ENCODE data around the gene GPR176.
"Not testable (repeated sequence)": the region's sequence is repeated elsewhere in the genome, so short reads cannot be mapped to it uniquely, and the experiment has no call there.

The GPR176 gene

GRCh38 chr15:39935241-39935640 lies 15.2 kb upstream of the GPR176 start:
- no peak for DNase-seq

GRCh38 chr15:39934397-39935071 lies 14.5 kb upstream of the GPR176 start:
- no peak for DNase-seq

DNA sequence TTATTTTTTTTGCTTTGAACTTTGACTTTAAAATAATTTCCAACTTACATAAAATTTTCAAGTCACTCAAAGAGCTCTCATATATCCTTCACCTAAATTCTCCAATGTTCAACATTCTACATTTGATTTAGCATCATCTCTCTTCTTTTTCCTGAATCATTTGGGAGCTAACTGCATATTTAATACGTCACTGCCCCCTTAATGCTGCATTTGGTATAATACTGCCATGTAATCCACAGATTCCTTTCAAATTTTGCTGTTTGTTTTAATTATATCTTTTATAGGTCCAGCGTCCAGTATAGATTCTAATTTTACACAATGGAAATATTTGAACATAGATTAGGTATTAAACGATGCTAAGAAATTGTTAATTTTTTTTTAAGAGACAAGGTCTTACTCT lies 11.5 kb upstream of the GPR176 start:
- no peak for DNase-seq

DNA sequence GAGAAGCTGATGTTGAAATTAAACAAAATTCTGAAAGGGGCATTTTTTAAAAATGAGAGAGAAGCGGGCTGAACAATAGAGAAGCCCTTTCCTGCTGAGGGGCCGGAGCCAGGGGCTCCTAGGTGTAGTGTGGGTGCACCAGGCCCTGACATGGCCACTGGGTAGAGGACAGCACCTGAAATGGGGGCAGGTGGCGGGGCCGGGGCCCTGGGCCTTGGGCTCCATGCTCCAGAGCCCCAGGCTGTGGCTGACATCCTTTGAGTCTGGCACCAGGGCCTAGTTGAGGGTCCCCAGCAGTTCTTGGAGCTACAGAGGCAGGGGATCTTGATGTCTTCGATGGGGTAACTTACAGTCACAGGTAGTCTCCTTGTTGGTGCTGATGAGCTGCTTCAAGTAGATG lies 6.5 kb upstream of the GPR176 start:
- no peak for DNase-seq

GRCh38 chr15:39925112-39925842 lies 5.2 kb upstream of the GPR176 start:
- DNase-seq: no peak

DNA sequence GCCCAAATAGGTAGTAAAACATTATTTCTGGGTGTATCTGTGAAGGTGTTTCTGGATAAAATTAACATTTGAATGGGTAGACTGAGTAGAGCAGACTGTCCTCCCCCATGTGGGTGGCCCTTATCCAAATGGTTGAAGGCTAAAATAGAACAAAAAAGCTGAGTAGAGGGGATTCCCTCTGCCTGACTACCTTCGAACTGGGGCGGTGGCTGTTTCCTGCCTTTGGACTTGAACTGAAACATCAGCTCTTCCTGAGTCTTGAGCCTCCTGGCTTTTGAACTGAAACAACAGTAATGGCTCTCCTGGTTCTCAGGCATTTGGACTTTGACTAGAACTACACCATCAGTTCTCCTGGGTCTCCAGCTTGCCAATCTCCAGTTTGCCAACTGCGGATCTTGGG lies 4.4 kb upstream of the GPR176 start:
- no peak for DNase-seq

- no peak for DNase-seq
Measured at GRCh38 chr15:39922462-39923092, 2.5 kb upstream of the GPR176 start.

- DNase-seq: no peak
Measured at GRCh38 chr15:39921274-39921638, 1.2 kb upstream of the GPR176 start.

DNA sequence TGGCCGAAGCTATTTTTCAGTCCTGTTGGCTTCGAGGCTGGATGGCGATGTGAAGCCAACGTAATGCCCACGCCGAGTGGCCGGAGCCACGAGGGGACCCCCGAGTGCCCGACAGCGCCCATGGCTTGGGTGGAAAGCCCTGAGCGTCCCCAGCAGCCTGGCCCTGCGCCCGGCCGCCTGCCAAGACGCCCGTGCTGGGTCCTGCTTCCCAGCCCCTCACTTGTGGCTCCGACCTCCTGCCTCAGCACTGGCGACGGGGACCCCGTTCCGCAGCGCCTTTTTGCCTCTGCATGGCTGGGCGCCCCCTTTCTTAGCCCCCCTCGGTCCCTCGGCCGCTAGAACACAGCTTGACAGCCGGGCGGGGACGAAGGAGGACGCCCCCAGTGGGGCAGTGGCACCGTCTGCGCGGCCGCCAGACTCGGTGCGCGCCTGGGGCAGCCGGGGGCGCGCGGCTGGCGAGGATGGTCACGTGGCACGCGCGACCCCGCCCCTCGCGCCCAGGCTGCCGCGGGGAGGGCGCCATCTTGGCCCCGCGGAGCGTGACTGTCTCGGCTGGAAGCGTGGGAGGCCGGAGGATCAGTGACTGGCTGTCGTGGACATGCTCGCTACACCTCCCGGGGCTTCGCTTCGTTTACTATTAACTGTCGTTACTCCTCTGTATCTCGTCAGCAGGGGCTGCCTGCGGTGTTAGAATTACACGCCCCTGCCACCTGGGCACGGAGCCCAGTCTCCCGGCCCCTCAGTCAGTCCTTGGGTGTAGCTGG lies 626 bp upstream of the GPR176 start:
- no peak for DNase-seq

DNA sequence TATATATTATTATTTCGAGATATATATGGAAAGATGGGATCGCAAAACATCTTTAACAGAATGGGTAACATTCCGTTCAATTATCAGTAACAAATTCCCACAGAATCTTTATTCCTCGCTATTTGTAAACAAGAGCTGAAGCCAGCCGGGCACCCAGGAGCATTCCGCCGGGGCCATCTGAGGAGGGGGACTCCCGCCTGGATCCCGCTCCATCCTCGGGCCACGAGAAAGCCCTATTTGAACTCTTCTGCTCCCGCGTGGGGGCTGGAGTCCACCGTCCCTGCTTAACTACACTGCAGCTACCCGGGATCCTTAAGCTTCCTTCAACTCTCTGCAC lies 687 bp downstream of the GPR176 start:
- DNase-seq: no peak

DNA sequence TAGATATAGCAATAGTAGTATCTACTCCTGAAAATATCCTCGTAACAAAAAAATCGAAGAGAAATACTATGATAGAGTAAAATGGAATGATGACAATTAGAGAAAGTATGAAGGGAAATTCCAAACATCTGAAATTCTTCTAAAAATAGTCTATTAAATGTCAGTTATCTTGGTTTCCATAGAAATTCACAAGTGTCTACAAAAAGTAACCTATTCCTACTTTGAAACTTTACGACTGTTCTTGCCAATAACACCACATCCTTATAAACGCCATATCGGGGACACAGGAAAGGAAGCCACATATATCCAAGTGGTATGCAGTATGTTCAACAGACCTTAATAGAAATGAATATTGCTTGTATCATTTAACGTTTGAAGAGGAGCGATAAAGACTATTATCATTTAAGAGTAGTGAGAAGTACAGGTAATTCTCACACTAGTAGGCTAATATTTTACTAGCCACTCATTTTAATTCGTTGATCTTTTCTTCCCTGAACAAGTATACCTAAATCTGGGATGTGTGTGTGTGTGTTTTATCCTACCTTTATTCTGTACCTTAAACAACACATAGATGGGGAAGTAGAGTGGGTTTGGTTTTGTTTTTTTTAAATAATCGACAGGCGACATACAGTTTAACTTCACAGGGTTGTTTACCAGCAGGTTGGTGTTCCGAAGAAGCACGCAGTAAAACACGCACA lies 1.2 kb downstream of the GPR176 start:
- DNase-seq: no peak

GRCh38 chr15:39914977-39915376 lies 5.1 kb downstream of the GPR176 start:
- no peak for DNase-seq

DNA sequence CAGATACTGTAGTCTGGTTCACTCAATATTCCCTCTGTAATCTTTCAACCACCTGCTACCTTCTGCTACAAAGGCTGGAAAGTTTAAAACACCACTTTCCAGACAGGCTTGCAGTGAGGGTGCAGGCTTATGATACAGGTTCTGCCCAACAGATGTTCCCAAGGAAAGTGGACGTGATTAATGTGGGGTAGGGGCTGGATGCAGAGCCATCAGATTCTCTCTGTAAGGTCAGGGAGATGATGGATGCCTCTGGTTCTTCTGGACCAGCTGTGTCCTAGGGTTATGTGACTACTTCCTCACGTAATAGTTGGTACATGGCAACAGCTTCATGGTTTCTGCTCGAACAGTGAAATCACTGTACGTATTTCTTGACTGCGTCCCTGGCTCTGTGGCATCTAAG lies 11.1 kb downstream of the GPR176 start:
- no peak for DNase-seq

DNA sequence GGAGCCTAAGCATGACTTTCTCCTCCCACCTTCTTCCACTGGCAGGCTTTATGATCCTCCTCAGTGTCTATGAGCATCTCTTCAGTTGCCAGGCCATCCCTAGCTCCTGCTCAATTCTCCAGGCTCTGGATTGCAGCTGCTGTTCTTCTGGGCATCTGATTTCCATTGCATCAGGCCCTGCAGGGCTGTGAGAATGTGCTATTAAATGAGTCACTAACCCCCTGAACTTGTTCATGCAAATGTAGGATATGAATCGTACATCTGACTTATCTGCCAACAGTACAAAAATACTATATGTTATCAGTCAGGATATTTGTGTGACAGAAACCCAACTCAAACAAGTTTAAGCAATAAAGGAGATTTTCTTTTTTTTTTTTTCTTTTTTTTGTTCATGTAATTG lies 11.9 kb downstream of the GPR176 start:
- no peak for DNase-seq

- DNase-seq: no peak
Measured at GRCh38 chr15:39907216-39907615, 12.8 kb downstream of the GPR176 start.

DNA sequence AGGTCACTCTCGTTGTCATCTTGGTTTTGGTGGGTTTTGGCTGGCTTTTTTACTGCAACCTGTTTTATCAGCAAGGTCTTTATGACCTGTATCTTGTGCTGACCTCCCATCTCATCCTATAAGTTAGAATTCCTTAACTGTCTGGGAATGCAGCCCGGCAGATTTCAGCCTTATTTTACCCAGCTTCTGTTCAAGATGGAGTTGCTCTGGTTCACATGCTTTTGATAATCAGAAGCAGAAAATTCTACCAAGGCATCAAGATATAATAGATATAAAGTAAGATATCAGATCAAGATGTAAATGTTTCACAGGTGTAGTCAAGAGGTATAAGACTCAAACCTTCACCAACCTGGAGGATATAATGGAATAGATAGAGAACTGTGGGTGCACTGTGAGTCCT lies 16.0 kb downstream of the GPR176 start:
- no peak for DNase-seq

DNA sequence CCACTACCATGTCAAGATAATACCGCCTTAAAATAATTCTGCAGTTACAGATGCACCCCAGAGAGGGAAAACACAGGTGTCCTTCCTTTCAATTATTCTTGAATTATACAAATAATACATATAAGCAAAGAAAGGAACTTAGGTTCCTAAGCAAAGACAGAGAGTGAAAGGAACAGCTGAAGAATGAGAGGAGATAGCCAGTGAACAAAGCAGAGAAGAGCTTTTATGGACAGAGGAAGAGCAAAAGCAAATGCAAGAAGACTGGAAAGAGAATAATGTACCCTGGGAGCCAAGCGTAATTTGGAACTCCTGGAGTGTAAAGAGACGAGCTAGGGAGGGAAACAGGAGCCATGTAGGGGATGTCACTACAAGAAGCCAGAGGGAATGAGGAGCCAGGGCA lies 21.7 kb downstream of the GPR176 start:
- no peak for DNase-seq

DNA sequence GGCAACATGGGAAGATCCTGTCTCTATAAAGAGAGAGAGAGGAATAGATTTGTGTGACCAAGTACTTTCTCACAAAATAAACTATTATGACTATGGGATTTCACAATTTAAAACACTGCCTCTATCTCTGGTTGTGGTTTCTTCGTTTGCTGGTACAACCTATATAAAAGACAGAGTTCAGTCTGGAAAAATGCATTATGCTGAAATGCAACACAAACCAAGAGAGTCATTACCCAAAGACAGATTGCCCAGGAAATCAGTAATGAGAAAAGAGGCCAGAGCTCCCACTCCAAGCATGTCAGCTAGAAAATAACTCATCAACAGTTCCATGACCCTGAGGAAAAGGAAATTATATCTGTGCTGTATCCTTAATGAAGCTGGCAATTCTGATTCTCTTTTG lies 23.2 kb downstream of the GPR176 start:
- no peak for DNase-seq

GRCh38 chr15:39896101-39896500 lies 24.0 kb downstream of the GPR176 start:
- no peak for DNase-seq

DNA sequence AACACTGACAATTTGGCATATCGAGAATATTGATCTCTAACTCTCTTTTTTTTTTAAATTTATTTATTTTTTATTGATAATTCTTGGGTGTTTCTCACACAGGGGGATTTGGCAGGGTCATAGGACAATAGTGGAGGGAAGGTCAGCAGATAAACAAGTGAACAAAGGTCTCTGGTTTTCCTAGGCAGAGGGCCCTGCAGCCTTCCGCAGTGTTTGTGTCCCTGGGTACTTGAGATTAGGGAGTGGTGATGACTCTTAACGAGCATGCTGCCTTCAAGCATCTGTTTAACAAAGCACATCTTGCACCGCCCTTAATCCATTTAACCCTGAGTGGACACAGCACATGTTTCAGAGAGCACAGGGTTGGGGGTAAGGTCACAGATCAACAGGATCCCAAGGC lies 27.0 kb downstream of the GPR176 start:
- not testable (repeated sequence) for DNase-seq

- no peak for DNase-seq
Measured at GRCh38 chr15:39892418-39892817, 27.6 kb downstream of the GPR176 start.

DNA sequence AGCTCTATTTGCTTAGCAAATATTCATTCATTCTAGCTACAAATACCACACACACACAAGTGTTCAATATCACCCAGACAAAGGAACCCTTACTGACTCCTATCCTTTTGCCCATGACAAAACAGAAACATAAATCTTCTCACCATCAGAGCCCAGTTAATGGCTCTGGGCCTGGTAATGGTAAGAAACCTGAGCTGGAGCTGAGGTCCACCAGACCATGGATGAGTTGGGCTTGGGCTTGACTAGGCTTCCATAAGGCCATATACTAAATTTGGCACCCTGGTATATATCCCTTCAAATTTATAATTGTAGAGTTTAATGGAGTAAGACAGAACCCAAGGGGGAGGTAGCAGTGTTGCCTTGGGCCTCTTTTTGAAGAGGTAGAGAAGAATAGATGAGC lies 29.4 kb downstream of the GPR176 start:
- no peak for DNase-seq

DNA sequence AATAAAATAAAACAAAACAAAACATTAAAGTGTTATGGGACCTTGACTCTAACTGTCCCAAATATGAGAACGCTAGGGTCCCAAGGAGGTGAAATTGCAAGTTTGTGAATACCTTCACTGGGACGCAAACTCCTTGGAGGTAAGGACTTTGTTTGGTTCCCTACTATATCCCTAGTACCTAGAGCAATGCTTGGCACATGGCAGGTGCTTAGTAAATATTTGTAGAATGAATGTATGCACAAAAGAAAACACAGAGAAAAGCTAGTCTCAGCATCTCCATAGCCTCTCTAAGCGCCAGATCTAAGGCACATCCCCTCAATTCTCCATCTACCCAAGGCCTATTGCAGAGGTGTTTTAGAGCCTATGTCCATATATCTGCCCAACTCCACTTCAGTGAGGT lies 30.5 kb downstream of the GPR176 start:
- DNase-seq: no peak

All from NK-92 treated with Interleukin-12 subunit alpha and Interleukin-12 subunit beta, amount 100 ng/mL, for 24 hours (cell line).